ENCODE data around the gene FATE1.

FATE1 gene

DNA sequence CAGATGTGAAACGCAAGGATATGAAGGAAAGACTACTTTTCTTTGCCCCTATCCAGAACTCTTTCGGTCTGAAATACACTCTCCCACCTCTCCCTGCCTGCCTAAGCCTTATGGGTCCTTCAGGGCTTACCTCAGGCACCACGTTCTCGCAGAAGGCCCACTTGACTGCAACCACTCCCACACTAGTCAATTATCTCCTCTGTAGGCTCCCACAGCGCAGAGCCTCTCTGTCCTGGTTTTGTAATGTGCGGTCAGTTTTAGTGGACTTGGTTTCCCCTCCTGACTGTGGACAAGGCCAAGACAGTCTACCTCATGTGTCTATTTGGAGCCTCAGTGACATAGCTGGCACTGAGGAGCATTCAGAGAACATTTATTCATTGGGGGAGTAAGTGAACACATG is 29.8 kb downstream of the FATE1 start:
- DNase-seq = no peak

DNA sequence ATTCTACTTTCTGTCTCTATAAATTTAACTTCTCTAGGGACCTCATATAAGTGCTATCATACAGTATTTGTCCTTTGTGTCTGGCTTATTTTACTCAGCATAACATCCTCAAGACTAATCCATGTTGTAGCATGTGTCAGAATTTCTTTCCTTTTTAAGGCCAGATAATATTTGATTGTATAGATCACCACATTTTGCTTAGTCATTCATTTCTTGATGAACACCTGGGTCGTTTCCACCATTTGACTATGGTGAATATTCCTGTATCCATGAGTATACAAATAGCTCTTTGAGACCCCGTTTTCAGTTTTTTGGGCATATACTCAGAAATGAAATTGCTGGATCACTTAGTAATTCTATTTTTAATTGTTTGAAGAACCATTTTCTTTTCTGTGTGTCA is 30.7 kb downstream of the FATE1 start:
- no peak for DNase-seq

DNA sequence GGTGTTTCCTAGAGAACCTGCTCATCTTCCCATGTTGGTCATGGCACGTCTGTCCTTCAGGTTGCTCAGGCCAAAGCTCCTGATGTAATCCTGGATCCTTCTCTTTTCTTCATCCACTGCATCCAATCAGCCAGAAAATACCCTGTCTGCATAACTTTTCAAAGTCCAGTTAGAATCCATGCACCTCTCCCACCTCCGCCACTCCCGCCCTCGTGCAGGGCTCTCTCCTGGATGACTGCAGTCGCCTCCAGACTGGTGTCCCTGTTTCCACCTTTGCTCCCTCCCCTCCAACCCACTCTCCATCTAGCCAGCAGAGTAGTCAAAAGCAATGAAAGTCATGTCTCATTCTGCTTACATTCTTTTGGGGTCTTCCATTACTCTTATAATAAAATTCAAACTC is 34.7 kb downstream of the FATE1 start:
- DNase-seq = no peak

DNA sequence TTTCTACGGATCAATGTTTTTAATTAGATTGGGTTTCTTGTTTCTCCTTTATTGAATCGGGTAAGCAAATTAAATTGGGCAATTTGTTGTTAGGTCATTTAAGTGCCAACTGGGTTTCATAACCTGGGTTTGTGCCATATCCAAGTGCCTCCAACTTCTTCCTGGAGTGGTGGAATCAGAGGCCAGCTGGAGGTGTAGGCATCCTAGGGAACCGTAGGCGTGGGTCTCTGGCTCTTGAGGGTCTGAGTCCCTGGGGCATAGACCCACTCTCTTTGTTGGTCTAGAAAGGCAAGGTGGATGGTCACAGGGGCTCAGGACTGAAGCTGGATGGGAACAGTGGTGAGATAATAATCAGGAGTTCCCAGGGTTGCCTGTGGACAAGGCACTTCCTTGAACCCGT is 37.0 kb downstream of the FATE1 start:
- no peak for DNase-seq

DNA sequence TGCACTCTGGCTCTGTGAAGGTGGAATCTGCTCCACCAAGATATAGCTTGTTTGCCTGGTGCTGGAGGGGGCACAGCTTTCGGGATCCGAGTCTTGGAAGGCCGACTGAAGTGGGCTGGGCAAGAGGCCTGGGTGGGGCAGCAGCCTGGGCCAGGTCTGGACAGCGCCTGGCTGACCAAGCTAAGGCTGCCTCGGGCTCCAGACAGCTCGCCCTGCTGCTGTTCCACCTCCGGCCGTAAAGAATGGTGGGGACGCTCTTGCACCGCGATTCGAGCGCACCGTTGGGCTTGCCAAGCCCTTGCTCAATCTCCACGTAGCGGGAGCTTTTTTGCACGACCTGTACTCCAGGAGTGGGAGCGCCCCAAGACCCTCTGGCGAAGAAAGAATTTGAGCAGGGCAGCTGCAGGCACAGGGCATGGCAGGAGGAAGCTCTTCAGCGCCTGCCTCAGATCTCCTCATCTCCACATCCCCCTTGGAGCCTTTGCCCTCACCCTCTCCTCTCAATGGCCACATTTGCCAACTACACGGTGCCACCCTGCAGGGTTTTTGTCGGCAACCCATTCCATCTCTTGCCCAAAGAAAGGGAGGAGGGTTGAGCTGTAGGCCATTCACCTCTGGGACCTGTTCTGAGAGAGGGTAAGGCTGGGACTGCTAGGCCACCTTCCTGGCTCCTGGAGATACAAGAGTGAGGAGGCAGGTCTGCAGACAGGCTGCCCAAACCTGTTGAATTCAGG is 37.6 kb downstream of the FATE1 start:
- DNase-seq = peak; percentile 45

DNA sequence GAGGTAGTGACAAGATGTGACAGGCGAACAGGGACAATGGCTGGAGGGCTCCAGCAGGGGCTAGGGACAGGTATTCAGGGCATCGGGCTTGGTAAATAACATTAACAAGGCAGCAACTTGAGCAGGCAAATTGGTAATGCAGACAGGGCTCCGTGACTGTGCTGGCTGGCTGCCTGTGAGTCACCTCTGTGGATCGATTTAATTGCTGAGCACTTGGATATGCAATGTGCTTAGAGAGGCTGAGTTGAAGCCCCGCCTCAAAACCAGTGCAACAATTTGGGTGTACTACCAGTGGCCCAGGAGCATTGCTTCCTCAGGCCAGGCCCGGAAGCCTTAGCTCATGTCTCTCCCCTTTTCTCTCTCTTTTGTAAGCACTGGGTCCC is 38.2 kb downstream of the FATE1 start:
- DNase-seq = peak; percentile 40

DNA sequence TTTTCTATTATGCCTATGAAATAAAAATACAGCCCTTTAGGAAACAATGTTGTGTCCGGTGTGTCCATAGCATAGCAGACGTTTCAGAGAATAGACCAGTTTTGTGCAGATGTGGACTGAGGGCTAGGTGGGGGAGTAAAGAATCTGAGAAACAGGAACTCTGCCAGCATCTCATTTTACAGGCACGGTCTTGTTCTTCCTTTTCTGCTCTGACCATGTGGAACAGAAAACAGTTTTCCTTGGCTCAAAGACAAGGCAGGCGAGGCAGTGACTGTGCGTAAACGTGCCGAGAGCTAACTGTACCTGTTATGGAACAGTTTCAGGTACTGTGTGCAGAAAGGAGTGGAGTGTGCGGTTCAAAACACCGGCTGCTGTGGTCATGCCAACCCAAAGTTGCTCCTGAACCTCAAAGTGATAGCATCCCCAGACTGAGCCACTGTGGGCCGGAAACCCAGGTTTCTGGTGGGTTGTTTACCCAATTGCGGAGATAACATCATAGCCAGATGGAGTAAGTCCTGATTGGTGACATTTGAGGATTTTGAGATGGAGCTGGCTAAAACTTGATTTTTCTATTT is 38.9 kb downstream of the FATE1 start:
- DNase-seq = peak; percentile 17

DNA sequence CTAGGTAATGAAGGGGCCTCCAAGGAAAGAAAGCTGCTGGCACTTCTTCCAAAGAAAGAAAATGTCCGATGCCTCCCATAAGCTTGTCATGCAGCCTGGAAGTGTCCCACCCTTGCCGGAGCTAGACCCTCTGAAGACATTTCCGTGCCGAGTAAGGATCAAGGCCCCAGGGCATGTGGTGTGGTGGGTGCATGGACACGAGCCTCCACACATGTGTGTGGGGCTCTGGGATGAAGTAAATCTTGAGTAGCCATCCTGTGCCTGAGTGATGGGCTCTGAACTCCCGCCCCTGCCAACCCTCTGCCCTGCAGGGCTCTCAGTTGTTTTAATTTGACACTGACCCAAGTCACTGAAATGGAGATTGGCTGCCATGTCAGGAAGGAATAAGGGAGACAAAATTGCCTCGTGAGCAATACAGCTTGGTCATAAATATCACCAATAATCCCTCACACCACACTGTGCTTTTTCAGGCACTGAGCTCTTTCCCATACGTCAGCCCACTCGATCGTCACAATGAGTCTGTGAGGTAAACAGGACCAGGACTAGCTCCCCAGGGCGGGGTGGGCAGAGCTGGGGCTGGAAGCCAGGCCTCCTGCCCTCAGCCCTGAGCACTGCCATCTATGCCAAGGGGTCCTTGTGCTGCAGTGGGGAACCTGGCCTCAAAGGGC is 43.3 kb downstream of the FATE1 start:
- no peak for DNase-seq

DNA sequence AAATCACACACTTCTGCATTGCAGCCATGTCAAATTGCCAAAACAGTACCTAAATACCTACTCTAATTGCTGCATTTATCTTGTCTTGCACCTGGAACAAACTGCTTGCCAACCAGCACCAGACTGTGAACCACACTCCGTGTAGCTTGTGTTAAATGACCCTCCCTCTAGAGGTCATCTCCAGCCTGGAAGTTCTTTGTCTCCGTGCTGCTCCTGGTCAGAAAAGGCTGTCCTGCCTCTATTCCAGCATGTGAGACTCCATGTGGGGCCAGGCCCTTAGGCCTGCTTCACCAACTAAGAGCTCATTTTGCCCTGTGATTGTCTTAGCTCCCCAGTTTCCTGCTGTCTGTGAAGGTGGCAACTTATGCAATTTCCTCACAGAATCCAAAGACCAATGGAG is 47.0 kb downstream of the FATE1 start:
- DNase-seq = no peak

DNA sequence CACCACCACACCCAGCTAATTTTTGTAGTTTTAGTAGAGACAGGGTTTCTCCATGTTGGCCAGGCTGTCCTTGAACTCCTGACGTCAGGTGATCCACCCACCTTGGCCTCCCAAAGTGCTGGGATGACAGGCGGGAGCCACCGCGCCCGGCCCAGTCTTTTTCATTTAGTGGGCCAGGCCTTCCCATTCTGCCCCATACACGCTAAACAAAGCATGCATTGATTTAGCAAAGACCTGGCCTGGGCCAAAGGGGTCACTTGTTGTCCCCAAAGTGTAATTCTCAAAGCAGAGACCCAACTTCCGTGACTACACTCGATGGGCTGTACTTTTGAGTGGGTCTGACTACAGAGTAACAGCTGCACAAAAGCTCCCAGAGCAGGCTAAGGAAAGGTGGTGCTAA is 47.9 kb downstream of the FATE1 start:
- no peak for DNase-seq

DNA sequence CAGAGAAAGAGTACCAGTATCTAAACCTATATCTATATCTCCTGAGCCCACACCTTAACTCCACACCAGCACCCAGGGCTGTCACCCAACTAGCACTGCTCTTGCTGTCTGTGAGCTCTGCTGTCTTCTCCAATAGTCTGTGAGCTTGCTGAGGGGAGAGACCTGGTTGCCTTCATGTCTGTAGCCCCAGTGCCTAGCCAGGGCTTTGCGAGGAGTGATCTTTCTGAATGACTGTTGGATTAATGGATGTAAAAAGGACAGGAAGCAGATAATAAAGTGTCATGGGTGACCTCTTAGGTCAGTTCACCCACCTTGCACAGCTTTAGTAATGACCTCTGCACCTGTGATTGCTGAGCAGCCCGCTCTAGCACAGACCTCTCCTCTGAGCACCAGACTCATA is 49.2 kb downstream of the FATE1 start:
- DNase-seq = no peak

DNA sequence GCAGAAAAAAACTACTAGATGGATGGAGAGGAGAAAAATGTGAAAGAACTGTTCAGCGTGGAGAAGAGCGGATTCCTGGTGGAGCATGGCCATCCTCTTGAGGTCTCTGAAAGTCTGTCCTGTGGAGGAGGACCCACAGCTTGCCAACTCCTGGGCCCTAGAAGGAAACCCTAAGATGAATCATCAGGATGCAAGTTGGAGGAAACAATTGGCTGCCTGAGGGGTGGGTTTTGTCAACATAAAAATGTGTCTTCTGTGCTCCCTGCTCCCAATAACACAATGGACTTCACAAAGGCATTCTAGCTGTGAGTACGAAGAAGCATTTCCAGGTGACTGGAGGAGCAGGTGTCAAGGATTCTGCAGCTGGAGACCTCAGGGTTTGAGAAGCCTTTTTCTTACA is 55.9 kb downstream of the FATE1 start:
- DNase-seq = no peak

All from NCI-H2029 (cell line).